ENCODE measurements around the gene DHX30. TPM values are rescaled to one million over a fixed set of nuclear protein-coding genes. Genes with fewer than 3 reads are reported as not detected.
A peak's percentile ranks its signal among the peaks of the same experiment; 100 is the strongest.
"Not testable (repeated sequence)": the region's sequence is repeated elsewhere in the genome, so short reads cannot be mapped to it uniquely, and the experiment has no call there.

The DHX30 gene
- total RNA-seq (2021; ENCODE audit: unreplicated experiment): 65.1 TPM
- polyA plus RNA-seq (2012; ENCODE audit: insufficient read length): 67.2 TPM
- Bru-seq, nascent RNA: percentile 72 among the genes with signal in this experiment
- BruChase-seq, experiment 1, labeled RNA remaining after a 2-hour chase: percentile 73 among the genes with signal in this experiment
- BruChase-seq, experiment 2, labeled RNA remaining after a 6-hour chase: percentile 80 among the genes with signal in this experiment
- long read RNA-seq, full-length matches to known transcripts: 140 of 267 reads
- long read RNA-seq, partial matches to known transcripts: 77 of 267 reads
- long read RNA-seq, other reads (novel, unspliced or antisense): 50 of 267 reads

- peak within 1 kb of the TSS; percentile 75 to 86 for H3K4me3 ChIP-seq (ENCODE audit: low read depth in 2 of 2, low read length in 2 of 2)
- TF ChIP-seq POLR2AphosphoS5 (IDR thresholded peaks at IDR 0.05; ENCODE audit: low read depth, low read length): peak; percentile 29; the same call in 1 of the 2 replicates
- 0 out of 2 replicates have a peak, but pooled peaks have one; percentile 47 for TF ChIP-seq SIN3A (IDR thresholded peaks at IDR 0.05; ENCODE audit: borderline replicate concordance, insufficient read depth, low read depth, low read length)
- no peak for TF ChIP-seq TCF7L2 (IDR thresholded peaks at IDR 0.05; ENCODE audit: low read depth, low read length)
- H3K9me3 ChIP-seq (ENCODE audit: control insufficient read depth, insufficient read depth, low read depth, low read length): no peaks in the 10 kb centered on the region
- BruUV-seq (replicated peaks): no TSS peak
- in situ Hi-C loops (cut with HindIII; ENCODE audit: low pct_unique_long_range_greater_than_20kb, low sequenced_read_pairs) (no loop called here), intact Hi-C loops (cut with micrococcal nuclease; ENCODE audit: unreplicated experiment) (no loop called here)
- no peaks in the 10 kb centered on the region; the same call in 1 of the 2 replicates for H3K36me3 ChIP-seq (ENCODE audit: control insufficient read depth, insufficient read depth, low read length)
- H3K27me3 ChIP-seq (ENCODE audit: control insufficient read depth, insufficient read depth, low read length): no peaks in the 10 kb centered on the region
- POLR2A ChIA-PET: no interaction called here
- peaks cover 6% of the 10 kb centered on the region; the same call in 1 of the 2 replicates for H3K4me1 ChIP-seq (ENCODE audit: control insufficient read depth, insufficient read depth, low read length)
- CTCF ChIA-PET: no interaction called here
- H3K27ac ChIP-seq (ENCODE audit: low read length): peak within 1 kb of the TSS; percentile 91
- DNase-seq (ENCODE audit: low read depth, low spot score): no peak
- ATAC-seq: peak; percentile 98
Observed at GRCh38 chr3:47802734-47803479, at the start of gene DHX30. Gene DHX30, plus strand, starts transcription at chr3:47803138. Its CDS starts 7,546 bp downstream, at chr3:47810684.

GRCh38 chr3:47758261-47759025 lies 44.5 kb upstream of the DHX30 start:
- no peak overlapping the region for H3K27ac ChIP-seq (ENCODE audit: low read length)
- in situ Hi-C loops (cut with HindIII; ENCODE audit: low pct_unique_long_range_greater_than_20kb, low sequenced_read_pairs): no loop called here
- TF ChIP-seq TCF7L2 (IDR thresholded peaks at IDR 0.05; ENCODE audit: low read depth, low read length): no peak
- TF ChIP-seq POLR2AphosphoS5 (IDR thresholded peaks at IDR 0.05; ENCODE audit: low read depth, low read length): no peak
- TF ChIP-seq CTCF (IDR thresholded peaks at IDR 0.05): no peak
- TF ChIP-seq REST (IDR thresholded peaks at IDR 0.05; ENCODE audit: insufficient read depth in 1 of 2, low read depth in 2 of 2, low read length in 1 of 2): no peak
- TF ChIP-seq SIN3A (IDR thresholded peaks at IDR 0.05; ENCODE audit: borderline replicate concordance, insufficient read depth, low read depth, low read length): no peak

GRCh38 chr3:47760207-47760606 lies 42.7 kb upstream of the DHX30 start:
- DNase-seq (ENCODE audit: low read depth, low spot score); BruUV-seq (replicated peaks); CTCF ChIA-PET; H3K4me3 ChIP-seq (ENCODE audit: low read depth in 2 of 2, low read length in 2 of 2); H3K9me3 ChIP-seq (ENCODE audit: control insufficient read depth, insufficient read depth, low read depth, low read length); ATAC-seq; in situ Hi-C loops (cut with HindIII; ENCODE audit: low pct_unique_long_range_greater_than_20kb, low sequenced_read_pairs); H3K4me1 ChIP-seq (ENCODE audit: control insufficient read depth, insufficient read depth, low read length); H3K27ac ChIP-seq (ENCODE audit: low read length); POLR2A ChIA-PET; intact Hi-C loops (cut with micrococcal nuclease; ENCODE audit: unreplicated experiment); H3K27me3 ChIP-seq (ENCODE audit: control insufficient read depth, insufficient read depth, low read length); H3K36me3 ChIP-seq (ENCODE audit: control insufficient read depth, insufficient read depth, low read length): not testable (repeated sequence)

More at GRCh38 chr3:47758261-47759025, 44.5 kb upstream of the DHX30 start:
- Histone ChIP-seq H3K4me3 (ENCODE audit: low read depth in 2 of 2, low read length in 2 of 2) (no peak overlapping the region), H3K4me1 (ENCODE audit: control insufficient read depth, insufficient read depth, low read length) (no peaks in the 10 kb centered on the region), H3K36me3 (ENCODE audit: control insufficient read depth, insufficient read depth, low read length) (no peaks in the 10 kb centered on the region), H3K27me3 (ENCODE audit: control insufficient read depth, insufficient read depth, low read length) (no peaks in the 10 kb centered on the region), H3K9me3 (ENCODE audit: control insufficient read depth, insufficient read depth, low read depth, low read length) (no peaks in the 10 kb centered on the region)
- no TSS peak for BruUV-seq (replicated peaks)
- intact Hi-C loops (cut with micrococcal nuclease; ENCODE audit: unreplicated experiment): no loop called here
- ChIA-PET CTCF (no interaction called here), POLR2A (no interaction called here)
- ATAC-seq: no peak
- DNase-seq (ENCODE audit: low read depth, low spot score): no peak
